Loucy (cell line): Measurements from ENCODE around the gene ACTRT3.

Experiments
- EZH2phosphoT487 ChIP-seq: fragments of 200-600 bp; IDR thresholded peaks from 2 replicates; pipeline ENCODE4 v1.6.1; 2018; ENCODE audit warnings: antibody characterized with exemption, mild to moderate bottlenecking, moderate library complexity, borderline replicate concordance
- TF ChIP-seq, protein P1 (sequence below): fragments of 200-600 bp; sonication (generic); conservative IDR thresholded peaks from 2 replicates; pipeline ENCODE4 v1.5.1; 2014; ENCODE audit warnings: mild to moderate bottlenecking, antibody characterized with exemption, low read length

DNA sequence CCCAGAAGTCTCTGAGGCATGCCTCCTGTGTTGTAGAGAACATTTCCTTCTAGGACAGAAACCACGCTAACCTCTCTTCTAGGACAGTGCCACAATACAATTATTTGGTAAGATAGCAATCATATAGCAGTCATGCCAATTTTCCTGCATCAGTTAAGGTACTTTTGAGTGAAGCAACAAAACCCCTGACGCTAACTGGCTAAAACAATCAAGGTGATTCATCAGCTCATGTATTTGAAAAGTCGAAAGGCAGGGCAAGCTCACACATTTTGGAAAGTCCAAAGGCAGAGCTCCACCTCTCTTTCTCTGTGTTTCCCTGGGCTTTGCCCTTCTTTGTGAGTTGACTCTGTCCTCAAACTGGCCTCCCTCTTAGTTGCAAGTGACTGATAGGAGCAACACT is 14.7 kb downstream of the ACTRT3 start:
- TF ChIP-seq, protein P1, sequence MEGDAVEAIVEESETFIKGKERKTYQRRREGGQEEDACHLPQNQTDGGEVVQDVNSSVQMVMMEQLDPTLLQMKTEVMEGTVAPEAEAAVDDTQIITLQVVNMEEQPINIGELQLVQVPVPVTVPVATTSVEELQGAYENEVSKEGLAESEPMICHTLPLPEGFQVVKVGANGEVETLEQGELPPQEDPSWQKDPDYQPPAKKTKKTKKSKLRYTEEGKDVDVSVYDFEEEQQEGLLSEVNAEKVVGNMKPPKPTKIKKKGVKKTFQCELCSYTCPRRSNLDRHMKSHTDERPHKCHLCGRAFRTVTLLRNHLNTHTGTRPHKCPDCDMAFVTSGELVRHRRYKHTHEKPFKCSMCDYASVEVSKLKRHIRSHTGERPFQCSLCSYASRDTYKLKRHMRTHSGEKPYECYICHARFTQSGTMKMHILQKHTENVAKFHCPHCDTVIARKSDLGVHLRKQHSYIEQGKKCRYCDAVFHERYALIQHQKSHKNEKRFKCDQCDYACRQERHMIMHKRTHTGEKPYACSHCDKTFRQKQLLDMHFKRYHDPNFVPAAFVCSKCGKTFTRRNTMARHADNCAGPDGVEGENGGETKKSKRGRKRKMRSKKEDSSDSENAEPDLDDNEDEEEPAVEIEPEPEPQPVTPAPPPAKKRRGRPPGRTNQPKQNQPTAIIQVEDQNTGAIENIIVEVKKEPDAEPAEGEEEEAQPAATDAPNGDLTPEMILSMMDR: no peak
- TF ChIP-seq EZH2phosphoT487: no peak
